Measurements from ENCODE around the gene NFU1.

The NFU1 gene

DNA sequence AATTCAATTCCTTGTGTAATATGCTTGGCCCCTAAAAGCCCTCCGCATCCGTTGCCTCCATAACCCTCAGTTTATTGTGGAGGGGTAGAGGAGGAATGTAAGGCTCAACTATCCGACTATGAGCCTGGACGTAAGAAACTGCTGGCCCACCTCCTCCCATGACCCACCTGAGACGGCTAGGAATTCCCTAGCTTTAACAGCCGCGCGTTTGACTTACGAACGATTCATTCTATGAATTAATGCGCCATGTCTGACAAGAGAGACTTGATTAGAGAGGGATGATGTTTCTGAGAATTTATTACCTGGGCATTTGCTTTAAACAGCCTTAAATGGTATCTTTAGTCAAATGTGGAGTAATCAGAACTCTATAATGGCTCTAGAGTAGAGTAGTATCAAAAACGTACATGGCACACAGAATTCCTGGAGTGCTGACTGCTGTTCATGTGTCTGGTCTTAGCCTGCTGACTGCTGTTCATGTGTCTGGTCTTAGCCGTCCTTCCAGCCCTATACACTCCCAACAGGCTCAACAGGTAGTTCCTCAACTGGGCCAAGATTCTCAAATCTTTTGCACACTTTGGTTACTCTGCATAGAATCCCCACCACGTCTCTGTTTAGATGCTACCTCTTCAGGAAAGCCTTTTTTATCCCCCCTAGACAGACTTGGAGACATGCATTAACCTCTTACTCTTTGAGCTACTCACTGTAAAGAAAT is 49.3 kb downstream of the NFU1 start:
- Histone ChIP-seq H3K9ac (ENCODE audit: low read depth, low read length) (peak overlapping the region; percentile 65), H3K36me3 (ENCODE audit: control insufficient read depth, insufficient read depth, low read length) (no peaks in the 10 kb centered on the region), H3K27ac (ENCODE audit: low read depth, low read length) (no peak overlapping the region), H3K4me1 (ENCODE audit: control insufficient read depth, insufficient read depth, low read length) (peaks cover 16% of the 10 kb centered on the region), H3K9me3 (ENCODE audit: control insufficient read depth, insufficient read depth, low read length) (no peaks in the 10 kb centered on the region), H3K27me3 (ENCODE audit: control insufficient read depth, insufficient read depth, low read length) (no peaks in the 10 kb centered on the region), H3K4me3 (ENCODE audit: low read depth, low read length) (peak overlapping the region; percentile 91)

GRCh38 chr2:69386789-69387734 is 50.2 kb downstream of the NFU1 start, which contains the start of gene GFPT1:
GFPT1 (minus strand) TSS chr2:69387227; CDS start chr2:69387071, 156 bp downstream.
- Histone ChIP-seq H3K36me3 (ENCODE audit: control insufficient read depth, insufficient read depth, low read length) (peaks cover 7% of the 10 kb centered on the region), H3K4me3 (ENCODE audit: low read depth, low read length) (peak within 1 kb of the TSS; percentile 91), H3K27me3 (ENCODE audit: control insufficient read depth, insufficient read depth, low read length) (no peaks in the 10 kb centered on the region), H3K4me1 (ENCODE audit: control insufficient read depth, insufficient read depth, low read length) (peaks cover 16% of the 10 kb centered on the region), H3K9ac (ENCODE audit: low read depth, low read length) (peak within 1 kb of the TSS; percentile 65), H3K27ac (ENCODE audit: low read depth, low read length) (peak within 1 kb of the TSS; percentile 78), H3K9me3 (ENCODE audit: control insufficient read depth, insufficient read depth, low read length) (no peaks in the 10 kb centered on the region)

GRCh38 chr2:69386360-69386759 is 50.9 kb downstream of the NFU1 start:
- peak overlapping the region; percentile 78 for H3K27ac ChIP-seq (ENCODE audit: low read depth, low read length)
- H3K4me1 ChIP-seq (ENCODE audit: control insufficient read depth, insufficient read depth, low read length) = peaks cover 16% of the 10 kb centered on the region
- peaks cover 7% of the 10 kb centered on the region for H3K36me3 ChIP-seq (ENCODE audit: control insufficient read depth, insufficient read depth, low read length)

DNA sequence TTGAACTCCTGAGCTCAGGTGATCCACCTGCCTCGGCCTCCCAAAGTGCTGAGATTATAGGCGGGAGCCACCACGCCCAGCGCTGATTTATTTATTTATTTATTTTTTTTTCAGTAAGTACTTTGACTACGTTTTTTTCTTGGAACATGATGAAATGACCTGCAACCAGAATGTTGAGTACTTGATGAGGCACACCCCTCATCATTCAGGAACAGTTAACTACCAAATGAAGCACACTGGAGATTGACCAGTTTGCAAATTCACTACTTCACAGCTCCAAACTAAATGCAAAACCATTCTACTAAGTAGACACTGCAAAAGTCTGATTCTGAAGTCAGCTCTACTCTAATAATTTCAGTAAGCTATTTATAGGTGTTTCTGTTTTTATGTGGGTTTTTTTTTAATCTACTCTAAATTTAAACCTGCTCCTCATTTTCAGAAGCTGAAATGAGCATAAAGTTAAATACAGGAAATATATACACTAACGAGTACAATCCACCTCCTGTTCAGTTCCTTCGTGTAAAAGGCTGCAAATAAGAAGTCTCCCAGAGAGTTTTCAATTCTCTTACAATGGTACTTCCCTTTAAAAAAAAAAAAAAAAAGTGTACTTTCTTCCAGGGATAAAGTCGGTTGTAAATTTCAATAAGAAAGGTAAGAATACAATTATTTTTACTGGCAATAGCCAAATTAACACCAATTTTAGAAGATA is 51.6 kb downstream of the NFU1 start:
- H3K9ac ChIP-seq (ENCODE audit: low read depth, low read length) = peak overlapping the region; percentile 57; the same call in 1 of the 2 replicates

More at GRCh38 chr2:69386360-69386759, 50.9 kb downstream of the NFU1 start:
- Histone ChIP-seq H3K4me3 (ENCODE audit: low read depth, low read length) (peak overlapping the region; percentile 91), H3K9ac (ENCODE audit: low read depth, low read length) (peak overlapping the region; percentile 57; the same call in 1 of the 2 replicates), H3K27me3 (ENCODE audit: control insufficient read depth, insufficient read depth, low read length) (no peaks in the 10 kb centered on the region), H3K9me3 (ENCODE audit: control insufficient read depth, insufficient read depth, low read length) (no peaks in the 10 kb centered on the region)

DNA sequence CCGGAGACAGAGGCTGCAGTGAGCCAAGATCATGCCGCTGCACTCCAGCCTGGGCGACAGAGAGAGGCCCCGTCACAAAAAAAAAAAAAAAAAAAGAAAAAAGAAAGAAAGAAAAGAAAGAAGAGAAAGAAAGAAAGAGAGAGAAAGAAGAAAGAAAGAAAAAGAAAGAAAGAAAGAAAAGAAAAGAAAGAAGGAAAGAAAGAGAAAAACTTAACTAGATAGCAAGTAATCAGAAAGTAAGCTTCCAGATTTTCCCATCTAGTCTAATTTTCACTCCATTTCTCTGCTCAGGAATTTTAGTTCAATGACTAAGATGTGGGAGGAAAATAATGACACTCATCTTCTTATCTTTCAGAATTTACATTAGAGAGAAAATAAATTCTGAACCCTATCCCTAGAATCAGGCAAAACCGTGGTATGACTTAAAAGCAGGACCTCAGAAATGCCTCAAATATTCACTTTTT is 52.6 kb downstream of the NFU1 start:
- no peaks in the 10 kb centered on the region for H3K27me3 ChIP-seq (ENCODE audit: control insufficient read depth, insufficient read depth, low read length)
- no peak overlapping the region for H3K4me3 ChIP-seq (ENCODE audit: low read depth, low read length)
- H3K36me3 ChIP-seq (ENCODE audit: control insufficient read depth, insufficient read depth, low read length) = peaks cover 7% of the 10 kb centered on the region
- H3K9ac ChIP-seq (ENCODE audit: low read depth, low read length) = no peak overlapping the region
- H3K4me1 ChIP-seq (ENCODE audit: control insufficient read depth, insufficient read depth, low read length) = peaks cover 16% of the 10 kb centered on the region
- no peaks in the 10 kb centered on the region for H3K9me3 ChIP-seq (ENCODE audit: control insufficient read depth, insufficient read depth, low read length)
- H3K27ac ChIP-seq (ENCODE audit: low read depth, low read length) = no peak overlapping the region

More for the DNA sequence above, 51.6 kb downstream of the NFU1 start:
- H3K4me3 ChIP-seq (ENCODE audit: low read depth, low read length) = peak overlapping the region; percentile 91
- H3K4me1 ChIP-seq (ENCODE audit: control insufficient read depth, insufficient read depth, low read length) = peaks cover 16% of the 10 kb centered on the region
- H3K27me3 ChIP-seq (ENCODE audit: control insufficient read depth, insufficient read depth, low read length) = no peaks in the 10 kb centered on the region
- H3K36me3 ChIP-seq (ENCODE audit: control insufficient read depth, insufficient read depth, low read length) = peaks cover 7% of the 10 kb centered on the region
- no peaks in the 10 kb centered on the region for H3K9me3 ChIP-seq (ENCODE audit: control insufficient read depth, insufficient read depth, low read length)
- no peak overlapping the region for H3K27ac ChIP-seq (ENCODE audit: low read depth, low read length)

GRCh38 chr2:69383176-69383812 is 53.9 kb downstream of the NFU1 start:
- Histone ChIP-seq H3K9ac (ENCODE audit: low read depth, low read length) (no peak overlapping the region), H3K4me3 (ENCODE audit: low read depth, low read length) (no peak overlapping the region), H3K36me3 (ENCODE audit: control insufficient read depth, insufficient read depth, low read length) (peaks cover 7% of the 10 kb centered on the region), H3K9me3 (ENCODE audit: control insufficient read depth, insufficient read depth, low read length) (no peaks in the 10 kb centered on the region), H3K4me1 (ENCODE audit: control insufficient read depth, insufficient read depth, low read length) (peaks cover 16% of the 10 kb centered on the region), H3K27ac (ENCODE audit: low read depth, low read length) (no peak overlapping the region), H3K27me3 (ENCODE audit: control insufficient read depth, insufficient read depth, low read length) (no peaks in the 10 kb centered on the region)

- Histone ChIP-seq H3K36me3 (ENCODE audit: control insufficient read depth, insufficient read depth, low read length) (peaks cover 7% of the 10 kb centered on the region), H3K4me3 (ENCODE audit: low read depth, low read length) (no peak overlapping the region), H3K9me3 (ENCODE audit: control insufficient read depth, insufficient read depth, low read length) (no peaks in the 10 kb centered on the region), H3K4me1 (ENCODE audit: control insufficient read depth, insufficient read depth, low read length) (peaks cover 11% of the 10 kb centered on the region), H3K27me3 (ENCODE audit: control insufficient read depth, insufficient read depth, low read length) (no peaks in the 10 kb centered on the region), H3K9ac (ENCODE audit: low read depth, low read length) (no peak overlapping the region), H3K27ac (ENCODE audit: low read depth, low read length) (no peak overlapping the region)
These were observed 54.7 kb downstream of the NFU1 start for GRCh38 chr2:69382547-69382946.

GRCh38 chr2:69381337-69381737 is 55.9 kb downstream of the NFU1 start:
- no peak overlapping the region for H3K4me3 ChIP-seq (ENCODE audit: low read depth, low read length)
- H3K27ac ChIP-seq (ENCODE audit: low read depth, low read length) = no peak overlapping the region
- no peak overlapping the region for H3K9ac ChIP-seq (ENCODE audit: low read depth, low read length)
- no peaks in the 10 kb centered on the region for H3K9me3 ChIP-seq (ENCODE audit: control insufficient read depth, insufficient read depth, low read length)
- peaks cover 7% of the 10 kb centered on the region for H3K36me3 ChIP-seq (ENCODE audit: control insufficient read depth, insufficient read depth, low read length)
- peaks cover 9% of the 10 kb centered on the region for H3K4me1 ChIP-seq (ENCODE audit: control insufficient read depth, insufficient read depth, low read length)
- no peaks in the 10 kb centered on the region for H3K27me3 ChIP-seq (ENCODE audit: control insufficient read depth, insufficient read depth, low read length)

GRCh38 chr2:69380072-69380917 is 56.9 kb downstream of the NFU1 start:
- Histone ChIP-seq H3K4me3 (ENCODE audit: low read depth, low read length) (no peak overlapping the region), H3K27ac (ENCODE audit: low read depth, low read length) (no peak overlapping the region), H3K36me3 (ENCODE audit: control insufficient read depth, insufficient read depth, low read length) (peaks cover 7% of the 10 kb centered on the region), H3K4me1 (ENCODE audit: control insufficient read depth, insufficient read depth, low read length) (no peaks in the 10 kb centered on the region), H3K9ac (ENCODE audit: low read depth, low read length) (no peak overlapping the region), H3K27me3 (ENCODE audit: control insufficient read depth, insufficient read depth, low read length) (no peaks in the 10 kb centered on the region), H3K9me3 (ENCODE audit: control insufficient read depth, insufficient read depth, low read length) (no peaks in the 10 kb centered on the region)

All from HUES48 (cell line).